GM12878 (cell line): Measurements from ENCODE around the gene ARFIP1. TPM values are rescaled to one million over a fixed set of nuclear protein-coding genes. Genes with fewer than 3 reads are reported as not detected.

Experiments
- ATAC-seq: fragments of 200-7000 bp; cut with Tn5 transposase; 3 replicates; pipeline ENCODE4 v1.9.1; 2020; ENCODE audit warnings: mild to moderate bottlenecking, moderate library complexity
- BruUV-seq: library from RNA; stranded (reverse); fragments of 400-500 nt; replicated peaks from 2 replicates; lab custom pipeline; 2021; lab: Mats Ljungman, UMichigan
- CTCF ChIA-PET: fragments of 300-600 bp; sonication (Branson Sonifier 250); formaldehyde crosslinking; extraction: SDS; loops from one replicate; lab custom pipeline; 2021; ENCODE audit warnings: inconsistent platforms; lab: Yijun Ruan, JAX
- POLR2A ChIA-PET: fragments of 350-600 bp; formaldehyde crosslinking; extraction: SDS; loops from one replicate; lab custom pipeline; 2021; ENCODE audit warnings: inconsistent platforms; lab: Charles Lee
- RAD21 ChIA-PET: fragments of 300-600 bp; sonication (Branson Sonifier 250); formaldehyde crosslinking; loops from one replicate; lab custom pipeline; 2023; ENCODE audit warnings: antibody characterized with exemption; ENCODE audit not compliant: unreplicated experiment; lab: Charles Lee
- SMC1A ChIA-PET: fragments of 300-600 bp; sonication (Branson Sonifier 250); formaldehyde crosslinking; loops from one replicate; lab custom pipeline; 2023; ENCODE audit not compliant: unreplicated experiment, uncharacterized antibody; lab: Charles Lee
- DNase-seq: peaks from one replicate; pipeline ENCODE4 v3.0.0-alpha.2; 2011; ENCODE audit warnings: low read depth, low spot score
- FAIRE-seq: peaks from 3 replicates; lab custom pipeline; 2011; peaks lifted over from hg19 to GRCh38; lab: Jason Lieb, UNC
- H2AFZ ChIP-seq: 2 replicates; pipeline ENCODE4 v1.6.0; 2011; ENCODE audit warnings: low read depth, low read length, control low read depth; ENCODE audit not compliant: control insufficient read depth
- H3K27ac ChIP-seq: 2 replicates; pipeline ENCODE4 v1.5.1; 2011; ENCODE audit warnings: control low read depth; ENCODE audit not compliant: control insufficient read depth, insufficient read depth
- H3K27me3 ChIP-seq, 2 experiments: replicated peaks in 1 of 2; 2 replicates each; pipeline versions ENCODE4 v1.6.0 to v1.6.1; 2011; ENCODE audit warnings: low read length in 1 of 2; ENCODE audit not compliant: control insufficient read depth in 2 of 2, insufficient read depth in 2 of 2
- H3K36me3 ChIP-seq, 2 experiments: 2 replicates each; pipeline ENCODE4 v1.5.1; 2011; ENCODE audit warnings: low read length in 1 of 2; ENCODE audit not compliant: control insufficient read depth in 2 of 2, insufficient read depth in 2 of 2
- H3K4me1 ChIP-seq: 2 replicates; pipeline ENCODE4 v1.6.1; 2011; ENCODE audit warnings: mild to moderate bottlenecking, low read length, moderate library complexity, mixed read lengths; ENCODE audit not compliant: control insufficient read depth, insufficient read depth
- H3K4me2 ChIP-seq: 2 replicates; pipeline ENCODE4 v1.6.0; 2011; ENCODE audit warnings: control low read depth; ENCODE audit not compliant: control insufficient read depth, insufficient read depth
- H3K4me3 ChIP-seq: fragments of 200-600 bp; sonication (generic); 2 replicates; pipeline ENCODE4 v1.5.1; 2016
- H3K79me2 ChIP-seq: 2 replicates; pipeline ENCODE4 v1.6.0; 2011; ENCODE audit warnings: low read length; ENCODE audit not compliant: control insufficient read depth, insufficient read depth
- H3K9ac ChIP-seq: 2 replicates; pipeline ENCODE4 v1.8.0; 2011; ENCODE audit warnings: low read length, control low read depth, mixed read lengths; ENCODE audit not compliant: control insufficient read depth, insufficient read depth
- H3K9me3 ChIP-seq: replicated peaks from 3 replicates; pipeline ENCODE4 v1.5.1; 2011; ENCODE audit warnings: mild to moderate bottlenecking, low read length; ENCODE audit not compliant: control insufficient read depth, insufficient read depth
- H4K20me1 ChIP-seq: 2 replicates; pipeline ENCODE4 v1.6.0; 2011; ENCODE audit not compliant: control insufficient read depth, insufficient read depth
- CBFB ChIP-seq: IDR thresholded peaks from 2 replicates; pipeline ENCODE4 v1.6.1; 2016; ENCODE audit warnings: antibody characterized with exemption, low read depth
- CHD4 ChIP-seq: fragments of 200-600 bp; sonication (generic); IDR thresholded peaks from 2 replicates; pipeline ENCODE4 v1.6.1; 2016; ENCODE audit warnings: mild to moderate bottlenecking
- CREB1 ChIP-seq: IDR thresholded peaks from 2 replicates; pipeline ENCODE4 v1.6.1; 2012; ENCODE audit warnings: low read depth, mild to moderate bottlenecking, inconsistent platforms
- IKZF2 ChIP-seq, 2 experiments: fragments of 450-650 bp; IDR thresholded peaks; 2 replicates each; pipeline ENCODE4 v1.6.1; 2017; ENCODE audit warnings: mild to moderate bottlenecking in 2 of 2, moderate library complexity in 2 of 2
- MYB ChIP-seq: fragments of 150-350 bp; IDR thresholded peaks from 2 replicates; pipeline ENCODE4 v1.6.1; 2014; ENCODE audit warnings: mild to moderate bottlenecking, low read depth, low read length, borderline replicate concordance
- RAD21 ChIP-seq: IDR thresholded peaks from 2 replicates; pipeline ENCODE4 v1.6.1; 2011; ENCODE audit warnings: mild to moderate bottlenecking, low read depth, low read length, moderate library complexity; ENCODE audit not compliant: insufficient read depth
- SIX5 ChIP-seq: IDR thresholded peaks from 2 replicates; pipeline ENCODE4 v1.6.1; 2011; ENCODE audit warnings: mild to moderate bottlenecking, low read depth, low read length, moderate library complexity; ENCODE audit not compliant: severe bottlenecking
- ZNF274 ChIP-seq: IDR thresholded peaks from one replicate; pipeline ENCODE4 v1.8.0; 2011; ENCODE audit not compliant: insufficient read length, insufficient read depth
- WGBS: methylation state at CpG from one replicate; pipeline ENCODE4 v1.1.6; 2016; ENCODE audit warnings: low lambda C conversion rate; ENCODE audit not compliant: insufficient replicate concordance, insufficient coverage; ENCODE audit errors: missing lambda C conversion rate; 5-methylcytosine and 5-hydroxymethylcytosine counted together
- in situ Hi-C: fragments of 300-500 bp; cut with MboI; formaldehyde crosslinking; loops from 9 replicates; pipeline ENCODE4 v1.14.3; 2018; ENCODE audit warnings: mixed read lengths
- intact Hi-C: fragments of 100-400 bp; cut with micrococcal nuclease; formaldehyde crosslinking; loops from one replicate; pipeline ENCODE4 v1.14.2; 2022; ENCODE audit not compliant: unreplicated experiment
- polyA plus RNA-seq, 11 experiments: library from polyadenylated mRNA; depleted of rRNA in 4 of 11; unstranded in 6 of 11; stranded (reverse) in 5 of 11; fragments of >200 nt; fragmentation: Nextera tagmentation in 4 of 11; fragmentation: Illumina TruSeq in 1 of 11; extraction: Ambion mirVana in 4 of 11; extraction: Trizol in 1 of 11; gene quantifications; 1 replicate in 1 of 11; 2 replicates in 10 of 11; pipeline versions ENCODE4 v1.2.1 to v1.2.3, GENCODE V29; 2011 to 2016; ENCODE audit warnings: inconsistent platforms in 2 of 11, missing spikeins in 2 of 11, low read depth in 1 of 11
- total RNA-seq, 4 experiments: library from RNA; depleted of rRNA in 3 of 4; stranded (reverse); fragments of >200 nt in 3 of 4; fragmentation: Illumina TruSeq in 1 of 4; extraction: Trizol in 1 of 4; gene quantifications; 2 replicates each; pipeline versions ENCODE4 v1.2.1 to v1.2.3, GENCODE V29; 2013 to 2021
- TF ChIP-seq, protein P1 (sequence below): fragments of 450-650 bp; IDR thresholded peaks from 2 replicates; pipeline ENCODE4 v1.6.1; 2017; ENCODE audit warnings: mild to moderate bottlenecking

The ARFIP1 gene
- total and polyA plus RNA-seq, 10 of the 15 experiments (the other 5 are each of a cell fraction or from before 2014, with no cell fraction given), result 9.5 to 21.7 (median 15.4) TPM

DNA sequence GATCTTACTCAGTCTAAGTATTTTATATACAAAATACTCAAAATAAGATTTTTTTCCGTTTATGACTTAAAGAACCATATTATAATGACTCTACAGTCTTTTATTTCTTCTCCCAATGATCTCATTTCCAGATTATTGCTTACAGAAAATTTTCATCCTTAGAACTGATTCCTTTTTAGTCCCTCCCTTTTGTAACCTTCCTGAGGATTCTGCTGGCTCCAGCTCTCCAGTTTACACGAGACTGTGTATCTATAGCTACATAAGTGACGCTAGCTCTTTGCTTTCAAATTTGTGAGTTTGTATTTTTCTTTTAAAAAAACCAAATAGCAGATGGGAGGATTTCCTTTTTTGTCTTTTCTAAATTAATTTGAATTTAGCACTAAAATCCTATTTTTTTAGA is 180.3 kb downstream of the ARFIP1 start:
- POLR2A ChIA-PET, result no interaction called here
- in situ Hi-C loops (no loop called here), intact Hi-C loops (no loop called here)
- Histone ChIP-seq H3K36me3 (no peaks in the 10 kb centered on the region), H3K9ac (no peak overlapping the region), H3K4me1 (no peaks in the 10 kb centered on the region), H3K27ac (no peak overlapping the region), H3K79me2 (no peaks in the 10 kb centered on the region), H3K4me3 (no peak overlapping the region), H3K9me3 (no peaks in the 10 kb centered on the region), H3K4me2 (no peak overlapping the region), H4K20me1 (no peaks in the 10 kb centered on the region), H3K27me3 (no peaks in the 10 kb centered on the region), H2AFZ (no peak overlapping the region)
- TF ChIP-seq CREB1 (no peak), IKZF2 (IDR thresholded peaks at IDR 0.05) (no peak), CBFB (no peak), MYB (no peak), ZNF274 (no peak), SIX5 (no peak), RAD21 (no peak), CHD4 (no peak)
- TF ChIP-seq, protein P1, sequence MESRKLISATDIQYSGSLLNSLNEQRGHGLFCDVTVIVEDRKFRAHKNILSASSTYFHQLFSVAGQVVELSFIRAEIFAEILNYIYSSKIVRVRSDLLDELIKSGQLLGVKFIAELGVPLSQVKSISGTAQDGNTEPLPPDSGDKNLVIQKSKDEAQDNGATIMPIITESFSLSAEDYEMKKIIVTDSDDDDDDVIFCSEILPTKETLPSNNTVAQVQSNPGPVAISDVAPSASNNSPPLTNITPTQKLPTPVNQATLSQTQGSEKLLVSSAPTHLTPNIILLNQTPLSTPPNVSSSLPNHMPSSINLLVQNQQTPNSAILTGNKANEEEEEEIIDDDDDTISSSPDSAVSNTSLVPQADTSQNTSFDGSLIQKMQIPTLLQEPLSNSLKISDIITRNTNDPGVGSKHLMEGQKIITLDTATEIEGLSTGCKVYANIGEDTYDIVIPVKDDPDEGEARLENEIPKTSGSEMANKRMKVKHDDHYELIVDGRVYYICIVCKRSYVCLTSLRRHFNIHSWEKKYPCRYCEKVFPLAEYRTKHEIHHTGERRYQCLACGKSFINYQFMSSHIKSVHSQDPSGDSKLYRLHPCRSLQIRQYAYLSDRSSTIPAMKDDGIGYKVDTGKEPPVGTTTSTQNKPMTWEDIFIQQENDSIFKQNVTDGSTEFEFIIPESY, result no peak
- no peak for ATAC-seq
- RAD21 ChIA-PET, result no interaction called here
- no TSS peak for BruUV-seq
- CTCF ChIA-PET, result interaction anchor here (1.9 kb wide), 1 partner anchor 168 kb away, joined by 6 read pairs; no protein-coding TSS in a partner anchor
- no peak for FAIRE-seq
- 48% methylated on average over 3 of the region's 3 CpGs for WGBS
- no peak for DNase-seq
- SMC1A ChIA-PET, result interaction anchor here (0.7 to 1.3 kb wide), 2 partner anchors 44 to 137 kb away, joined by 3 read pairs; no protein-coding TSS in a partner anchor
